Measurements from ENCODE around the gene PLEKHH1.

PLEKHH1 gene

GRCh38 chr14:67510836-67511235 lies 22.3 kb upstream of the PLEKHH1 start:
- no peak for DNase-seq

- DNase-seq: peak in 2 of 4 experiments; percentile 24 to 44
Measured at GRCh38 chr14:67512463-67513310, 20.4 kb upstream of the PLEKHH1 start.

GRCh38 chr14:67513631-67514108 lies 19.4 kb upstream of the PLEKHH1 start:
- DNase-seq: no peak

- no peak for DNase-seq
Measured at GRCh38 chr14:67514203-67514607, 18.9 kb upstream of the PLEKHH1 start.

- peak; percentile 44 to 71 (median 60) for DNase-seq
Measured at GRCh38 chr14:67514650-67515385, 18.3 kb upstream of the PLEKHH1 start.

GRCh38 chr14:67515386-67516079 lies 17.6 kb upstream of the PLEKHH1 start:
- DNase-seq: peak; percentile 15 to 60 (median 33)

GRCh38 chr14:67516676-67517075 lies 16.4 kb upstream of the PLEKHH1 start:
- DNase-seq: peak; percentile 34 to 64 (median 52)

GRCh38 chr14:67517083-67517482 lies 16.0 kb upstream of the PLEKHH1 start:
- no peak for DNase-seq

- no peak for DNase-seq
Measured at GRCh38 chr14:67519406-67519805, 13.7 kb upstream of the PLEKHH1 start.

GRCh38 chr14:67520482-67520881 lies 12.6 kb upstream of the PLEKHH1 start:
- DNase-seq: no peak

- DNase-seq: no peak
Measured at GRCh38 chr14:67522270-67522669, 10.8 kb upstream of the PLEKHH1 start.

- DNase-seq: peak in 1 of 4 experiments; percentile 24
Measured at GRCh38 chr14:67523764-67524633, 9.1 kb upstream of the PLEKHH1 start.

- peak in 1 of 4 experiments; percentile 25 for DNase-seq
Measured at GRCh38 chr14:67524634-67524963, 8.5 kb upstream of the PLEKHH1 start.

GRCh38 chr14:67525389-67525788 lies 7.7 kb upstream of the PLEKHH1 start:
- no peak for DNase-seq

GRCh38 chr14:67526181-67526580 lies 6.9 kb upstream of the PLEKHH1 start:
- DNase-seq: no peak

- peak; percentile 52 to 67 (median 61) for DNase-seq
Measured at GRCh38 chr14:67526676-67527459, 6.2 kb upstream of the PLEKHH1 start.

- DNase-seq: no peak
Measured at GRCh38 chr14:67527756-67528155, 5.3 kb upstream of the PLEKHH1 start.

- no peak for DNase-seq
Measured at GRCh38 chr14:67528276-67528675, 4.8 kb upstream of the PLEKHH1 start.

- no peak for DNase-seq
Measured at GRCh38 chr14:67529947-67530935, 2.8 kb upstream of the PLEKHH1 start.

- no peak for DNase-seq
Measured at GRCh38 chr14:67532606-67532997, 488 bp upstream of the PLEKHH1 start.

All from suppressor macrophage (primary cell).